NCI-H1930 (cell line): ENCODE data around the gene GGTLC3.
"Not testable (repeated sequence)": the region's sequence is repeated elsewhere in the genome, so short reads cannot be mapped to it uniquely, and the experiment has no call there.

Source experiments
- DNase-seq, 2 experiments: peaks; one replicate each; lab custom pipeline; 2025; lab: John Stamatoyannopoulos, UW

The GGTLC3 gene

GRCh38 chr22:18513454-18513853 is 4.5 kb downstream of the GGTLC3 start:
- DNase-seq = not testable (repeated sequence)

- DNase-seq = not testable (repeated sequence)
These were observed 5.6 kb downstream of the GGTLC3 start for GRCh38 chr22:18512378-18512777.

GRCh38 chr22:18511327-18511726 is 6.6 kb downstream of the GGTLC3 start:
- not testable (repeated sequence) for DNase-seq

GRCh38 chr22:18496227-18496626 is 21.7 kb downstream of the GGTLC3 start:
- DNase-seq = not testable (repeated sequence)
